ENCODE measurements around the gene SUSD6. TPM values are rescaled to one million over a fixed set of nuclear protein-coding genes. Genes with fewer than 3 reads are reported as not detected.

The SUSD6 gene
- total RNA-seq, 1 donor from 2014 or later = 34.2 TPM

DNA sequence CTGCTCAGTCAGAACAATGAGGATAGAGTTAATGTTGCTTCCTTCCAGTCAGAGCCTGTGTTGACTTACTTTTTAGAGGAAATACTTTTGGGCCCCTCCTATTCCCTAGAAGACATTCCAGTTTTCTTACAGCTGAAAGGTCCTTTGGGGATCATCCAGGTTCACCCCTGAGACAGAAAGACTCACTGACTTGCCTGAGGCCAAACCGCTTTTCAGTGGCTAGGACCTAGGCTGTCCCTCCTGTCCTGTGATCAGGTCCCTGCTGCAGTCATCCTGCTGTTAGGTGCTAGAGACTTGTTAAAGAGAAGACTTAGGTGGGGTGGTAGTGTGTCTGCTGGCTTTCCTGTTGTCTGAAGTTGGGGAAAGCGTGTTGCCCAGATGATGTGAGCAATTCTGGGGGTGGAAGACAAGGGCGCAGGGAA is 39.6 kb downstream of the SUSD6 start:
- peak; percentile 45 for DNase-seq (ENCODE audit: low read depth)

DNA sequence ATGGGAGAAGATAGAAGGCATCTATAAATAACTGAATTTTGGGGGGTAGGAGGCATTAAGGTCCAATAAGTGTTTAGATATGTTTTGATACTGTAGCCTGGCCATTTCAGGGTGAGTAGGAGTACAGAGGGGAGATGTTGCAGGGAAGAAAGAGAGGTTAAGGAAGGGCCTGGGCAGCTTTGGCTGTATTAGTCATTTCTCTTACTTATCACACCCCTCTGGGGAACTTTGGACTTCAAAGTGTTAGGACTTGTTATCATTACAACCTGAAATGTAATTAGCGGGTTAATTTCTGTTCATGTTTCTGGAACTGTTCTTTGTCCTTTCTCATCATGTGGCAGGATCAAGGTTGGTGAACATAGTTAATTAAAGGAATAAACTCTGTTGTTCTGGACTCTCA is 40.3 kb downstream of the SUSD6 start:
- DNase-seq (ENCODE audit: low read depth) = peak; percentile 60

DNA sequence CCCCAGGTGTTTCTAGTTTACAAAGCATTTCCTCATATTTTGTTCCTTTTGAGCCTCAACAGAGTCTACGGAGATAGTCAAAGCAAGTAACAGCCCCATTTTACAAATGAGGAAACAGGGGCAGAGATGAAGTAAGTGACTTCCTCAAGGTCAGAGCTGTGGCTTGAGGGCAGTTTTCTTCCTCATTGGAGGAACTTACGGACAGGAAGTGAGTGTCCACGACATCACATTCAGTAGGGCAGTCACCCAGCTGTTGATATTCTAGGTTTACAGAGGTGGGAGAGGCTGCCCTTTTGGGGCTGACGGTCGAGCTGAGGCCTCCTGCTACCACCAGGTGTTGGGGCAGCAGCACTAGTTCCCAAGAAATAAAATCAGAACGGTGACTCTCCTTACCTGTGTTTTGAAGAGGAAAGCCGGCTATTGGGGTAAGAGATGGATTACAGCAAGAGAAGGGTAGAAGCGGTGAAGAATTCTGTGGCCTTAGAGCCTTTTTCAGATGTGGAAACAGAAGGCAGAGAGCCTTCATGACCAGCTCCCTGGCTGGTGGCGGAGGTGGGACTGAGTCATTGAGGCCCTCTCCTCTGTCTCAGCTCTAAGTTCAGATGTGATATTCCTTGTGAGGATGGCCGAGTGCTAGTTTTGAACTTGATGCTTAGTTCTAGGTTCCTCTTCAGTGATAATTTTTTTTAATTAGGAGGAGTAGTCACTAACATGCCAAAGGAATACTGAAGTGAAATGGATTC is 41.7 kb downstream of the SUSD6 start:
- DNase-seq (ENCODE audit: low read depth) = no peak

DNA sequence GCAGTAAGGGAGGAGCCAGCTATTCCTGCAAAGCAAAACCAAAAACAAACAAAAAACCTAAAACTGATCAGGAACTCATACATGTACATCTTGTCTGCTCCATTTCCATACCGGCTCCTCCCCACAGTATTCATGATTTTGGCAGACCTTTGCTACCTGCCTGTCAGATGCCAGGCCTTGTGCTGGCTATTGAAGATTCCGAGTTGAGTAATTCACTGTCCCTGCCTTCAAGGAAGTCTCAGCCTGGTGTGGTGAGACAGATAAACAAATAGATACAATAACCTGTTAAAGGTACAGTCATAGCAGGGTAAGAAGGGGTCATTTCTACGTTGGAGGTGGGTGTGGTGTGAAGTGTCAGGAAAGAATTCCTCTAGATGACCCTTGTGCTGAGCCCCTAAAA is 42.7 kb downstream of the SUSD6 start:
- peak; percentile 43 for DNase-seq (ENCODE audit: low read depth)

GRCh38 chr14:69657950-69658355 is 46.6 kb downstream of the SUSD6 start:
- DNase-seq (ENCODE audit: low read depth) = peak; percentile 84

DNA sequence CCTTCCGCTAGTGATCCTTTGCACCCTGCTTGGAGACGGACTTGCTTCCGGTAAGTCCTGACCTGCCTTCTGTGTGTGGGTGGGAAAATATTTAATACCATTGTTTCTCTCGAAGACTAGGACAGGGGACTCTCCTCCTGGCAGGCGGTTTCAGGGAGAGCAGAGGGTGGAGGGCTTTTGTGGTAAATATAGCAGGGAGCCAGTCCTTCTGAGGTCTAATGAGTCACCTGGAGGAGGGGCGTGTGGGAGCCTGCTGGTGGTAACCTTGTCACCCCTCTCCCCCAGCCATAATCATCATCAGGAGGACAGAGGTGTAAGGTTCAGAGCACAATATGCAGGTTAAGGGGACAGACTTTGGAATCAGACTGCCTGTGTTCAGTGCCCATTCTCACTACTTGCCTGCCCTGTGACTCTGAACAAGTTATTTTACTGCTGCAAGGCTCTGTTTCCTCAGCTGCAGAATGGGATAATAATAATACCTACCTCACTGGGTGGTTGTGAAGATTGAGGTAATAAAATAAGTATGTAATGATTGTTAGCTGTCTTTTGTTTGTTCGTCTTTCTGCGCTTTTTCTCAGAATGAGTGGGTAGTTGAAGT is 47.4 kb downstream of the SUSD6 start:
- DNase-seq (ENCODE audit: low read depth) = peak; percentile 83

DNA sequence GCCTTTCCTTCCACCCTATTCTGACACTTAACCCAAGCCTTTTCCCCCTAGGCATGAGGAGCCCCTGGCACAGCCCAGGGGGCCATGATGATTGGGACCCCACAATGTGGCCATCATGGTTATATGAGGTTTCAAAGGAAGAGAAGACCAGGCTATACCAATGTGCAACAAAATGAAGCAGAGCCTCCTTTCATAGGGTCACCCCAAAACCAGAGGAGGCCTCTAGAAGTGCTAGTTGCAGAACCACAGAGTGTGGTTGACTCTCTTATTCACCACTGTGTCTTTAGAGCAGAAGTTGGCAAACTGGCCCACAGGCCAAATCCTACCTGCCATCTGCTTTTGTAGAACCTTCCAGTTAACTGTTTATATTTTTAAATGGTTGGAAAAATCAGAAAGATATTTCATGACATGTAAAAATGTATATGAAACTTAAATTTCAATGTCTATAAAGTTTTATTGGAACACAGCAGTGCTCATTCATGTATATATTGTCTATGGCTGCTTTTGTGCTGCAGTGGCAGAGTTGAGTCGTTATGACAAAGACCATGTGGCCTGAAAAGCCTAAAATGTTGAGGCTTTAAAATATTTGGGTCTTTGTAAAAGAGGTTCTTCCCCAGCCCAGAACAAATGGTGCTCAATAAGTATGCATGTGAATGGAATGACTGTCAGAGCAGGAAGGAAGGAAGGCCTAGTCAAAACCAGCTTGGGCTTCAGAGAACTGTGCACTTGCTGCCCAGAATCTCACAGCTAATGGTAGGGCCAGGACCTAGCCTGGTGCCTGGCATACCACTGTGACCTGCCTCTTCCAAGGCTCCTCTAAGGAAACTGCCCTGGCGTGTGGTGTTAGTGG is 49.2 kb downstream of the SUSD6 start:
- no peak for DNase-seq (ENCODE audit: low read depth)

DNA sequence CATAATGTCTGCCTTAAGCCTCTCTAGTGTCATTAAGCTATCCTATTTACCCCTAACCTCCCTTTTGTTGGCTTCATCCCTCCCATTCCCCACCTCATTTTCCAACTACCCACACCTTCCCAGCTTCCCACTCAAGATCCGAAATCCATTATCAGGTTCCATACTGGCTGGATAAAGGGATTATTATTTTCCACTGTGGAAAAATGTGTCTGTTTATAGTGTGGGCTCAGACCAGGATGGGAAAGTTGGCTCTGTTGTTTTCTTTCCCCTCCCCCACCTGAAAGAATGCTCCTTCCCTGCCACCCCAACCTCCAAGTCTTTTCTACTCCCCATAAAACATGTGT is 49.8 kb downstream of the SUSD6 start:
- DNase-seq (ENCODE audit: low read depth) = no peak

DNA sequence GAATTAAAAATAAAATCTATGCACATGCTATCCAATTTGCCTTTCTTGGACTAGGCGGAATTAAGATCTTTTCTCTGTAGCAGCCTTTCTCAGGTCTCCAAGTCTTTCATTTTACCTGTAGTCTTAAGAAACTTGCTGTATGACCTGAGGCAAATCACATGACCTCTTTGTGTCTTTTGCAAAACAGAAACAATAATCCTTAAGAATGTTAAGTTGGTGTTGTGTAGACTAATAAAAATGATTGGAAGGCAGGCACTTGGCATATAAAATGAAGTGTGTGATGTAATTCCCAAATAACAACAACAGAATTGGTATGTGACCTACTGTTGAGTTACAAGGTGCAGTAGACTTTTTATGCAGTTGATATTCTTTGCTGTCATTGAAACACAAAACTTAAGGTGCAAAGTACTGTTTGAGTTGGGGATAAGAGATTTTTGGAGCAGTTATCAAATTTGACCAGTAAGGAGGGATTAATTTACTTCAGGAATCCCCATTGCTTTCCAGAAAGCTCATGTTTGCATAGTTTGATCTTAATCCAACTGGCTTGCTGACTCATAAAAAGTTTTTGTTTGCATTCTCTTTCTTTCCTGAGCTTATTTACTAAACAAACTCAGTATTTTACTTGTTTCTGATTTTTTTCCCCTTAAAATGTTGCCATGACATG is 51.4 kb downstream of the SUSD6 start:
- peak; percentile 88 for DNase-seq (ENCODE audit: low read depth)

GRCh38 chr14:69663300-69663643 is 51.9 kb downstream of the SUSD6 start:
- DNase-seq (ENCODE audit: low read depth) = no peak

- DNase-seq (ENCODE audit: low read depth) = no peak
Observed at GRCh38 chr14:69664265-69664664, 52.9 kb downstream of the SUSD6 start.

DNA sequence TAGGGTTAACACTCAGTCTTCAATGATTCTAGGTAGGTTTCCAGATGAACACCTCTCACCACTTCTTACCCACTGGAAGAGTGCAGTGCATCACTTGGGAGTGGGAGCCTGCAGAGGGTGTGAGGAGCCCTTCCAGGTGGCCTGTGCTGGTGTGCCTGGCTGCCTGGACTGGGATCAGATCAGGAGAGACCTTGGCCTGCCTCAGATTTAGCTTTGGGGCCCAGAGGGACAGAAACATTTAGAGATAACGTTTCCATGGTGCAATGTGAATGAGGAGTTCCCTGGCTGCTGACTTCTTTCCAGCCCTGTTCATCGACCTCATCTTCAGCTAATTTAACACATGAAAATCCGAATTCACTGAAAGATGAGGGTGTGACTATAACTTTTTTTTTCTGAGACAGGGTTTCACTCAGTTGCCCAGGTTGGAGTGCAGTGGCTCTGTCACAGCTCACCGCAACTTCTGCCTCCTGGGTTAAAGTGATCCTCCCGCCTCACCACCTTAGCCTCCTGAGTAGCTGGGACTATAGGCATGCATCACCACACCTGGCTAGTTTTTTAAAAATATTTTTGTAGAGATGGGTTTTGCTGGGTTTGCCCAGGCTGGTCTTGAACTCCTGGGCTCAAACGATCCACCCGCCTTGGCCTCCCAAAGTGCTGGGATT is 53.6 kb downstream of the SUSD6 start:
- DNase-seq (ENCODE audit: low read depth) = no peak

GRCh38 chr14:69665631-69666030 is 54.2 kb downstream of the SUSD6 start:
- DNase-seq (ENCODE audit: low read depth) = no peak

- DNase-seq (ENCODE audit: low read depth) = no peak
Observed at GRCh38 chr14:69666112-69666511, 54.7 kb downstream of the SUSD6 start.

GRCh38 chr14:69666690-69667211 is 55.4 kb downstream of the SUSD6 start:
- DNase-seq (ENCODE audit: low read depth) = peak; percentile 59

GRCh38 chr14:69667938-69668335 is 56.5 kb downstream of the SUSD6 start:
- DNase-seq (ENCODE audit: low read depth) = no peak

GRCh38 chr14:69669375-69669774 is 58.0 kb downstream of the SUSD6 start:
- no peak for DNase-seq (ENCODE audit: low read depth)

- DNase-seq (ENCODE audit: low read depth) = peak; percentile 89
Observed at GRCh38 chr14:69670093-69670492, 58.7 kb downstream of the SUSD6 start.

DNA sequence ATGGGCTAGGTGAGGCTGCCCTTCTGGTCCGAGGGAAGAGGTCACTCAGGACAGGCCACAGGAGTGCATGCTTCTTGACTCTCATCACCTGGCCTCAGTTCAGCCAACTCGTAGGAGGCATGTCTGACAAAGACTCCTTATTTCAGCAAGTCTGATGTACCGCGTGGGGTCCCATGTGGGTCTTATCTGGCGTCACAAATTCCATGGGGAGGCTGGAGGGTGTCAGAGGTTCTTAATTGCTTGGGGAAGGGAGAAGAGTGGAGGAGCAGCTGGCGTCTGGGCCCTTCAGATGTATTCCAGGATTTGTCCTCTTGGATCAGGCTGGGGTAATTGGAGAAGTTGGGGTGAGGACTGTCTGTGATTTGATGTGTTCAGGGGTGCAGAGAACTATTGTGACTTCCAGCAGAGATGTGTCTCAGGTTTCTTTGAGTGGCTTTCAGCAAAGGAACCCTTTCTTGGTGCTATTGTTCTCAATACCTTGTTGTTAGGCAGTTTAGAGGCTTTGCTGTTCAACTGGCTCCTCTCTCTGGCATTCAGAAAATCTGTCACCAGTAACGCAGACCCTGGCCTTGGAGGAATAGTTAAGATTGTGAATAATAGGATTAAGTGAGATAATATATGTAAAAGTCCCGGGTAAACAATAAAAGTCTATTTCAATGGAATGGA is 60.1 kb downstream of the SUSD6 start:
- DNase-seq (ENCODE audit: low read depth) = no peak

GRCh38 chr14:69672356-69672755 is 61.0 kb downstream of the SUSD6 start:
- no peak for DNase-seq (ENCODE audit: low read depth)

DNA sequence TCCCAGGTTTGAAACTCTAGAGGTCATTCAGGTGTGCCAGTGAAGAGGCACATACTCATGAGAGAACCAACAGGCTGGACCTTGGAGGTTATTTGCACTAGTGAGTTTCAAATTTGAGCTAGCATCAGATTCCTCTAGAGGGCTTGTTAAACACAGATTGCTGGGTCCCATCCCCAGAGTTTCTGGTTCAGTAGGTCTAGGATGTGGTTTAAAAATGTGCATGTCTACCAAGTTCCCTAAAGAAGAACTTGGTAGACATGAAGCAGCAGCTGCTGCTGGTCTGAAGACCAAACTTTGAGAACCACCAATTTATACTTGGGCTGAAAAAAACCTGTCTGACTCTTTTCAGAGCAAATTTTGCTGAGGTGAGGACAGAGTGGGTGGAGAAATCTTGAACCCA is 61.7 kb downstream of the SUSD6 start:
- no peak for DNase-seq (ENCODE audit: low read depth)
